Astrocyte (in vitro differentiated cells and primary cell): ENCODE measurements around the gene INSYN2A. TPM values are rescaled to one million over a fixed set of nuclear protein-coding genes. Genes with fewer than 3 reads are reported as not detected.

ENCODE experiments used
- DNase-seq: peaks from one replicate; pipeline ENCODE4 v3.0.0-alpha.2; 2010; ENCODE audit warnings: low read depth
- FAIRE-seq: peaks from 2 replicates; lab custom pipeline; 2011; peaks lifted over from hg19 to GRCh38; lab: Jason Lieb, UNC
- H2AFZ ChIP-seq: 2 replicates; pipeline ENCODE4 v1.6.0; 2012; ENCODE audit warnings: low read depth, low read length, inconsistent platforms
- H3K27ac ChIP-seq: 2 replicates; pipeline ENCODE4 v1.5.1; 2011; ENCODE audit warnings: low read depth, low read length, inconsistent platforms
- H3K27me3 ChIP-seq: 2 replicates; pipeline ENCODE4 v1.6.0; 2011; ENCODE audit warnings: low read length, inconsistent platforms; ENCODE audit not compliant: insufficient read depth
- H3K36me3 ChIP-seq: 2 replicates; pipeline ENCODE4 v1.5.1; 2011; ENCODE audit warnings: low read length, inconsistent platforms; ENCODE audit not compliant: insufficient read depth
- H3K4me1 ChIP-seq: 2 replicates; pipeline ENCODE4 v1.5.1; 2011; ENCODE audit warnings: low read length, inconsistent platforms; ENCODE audit not compliant: insufficient read depth
- H3K4me2 ChIP-seq: 2 replicates; pipeline ENCODE4 v1.6.0; 2012; ENCODE audit warnings: low read length, inconsistent platforms
- H3K4me3 ChIP-seq: 2 replicates; pipeline ENCODE4 v1.5.1; 2011; ENCODE audit warnings: low read depth, mild to moderate bottlenecking, low read length, inconsistent platforms; ENCODE audit not compliant: insufficient read depth
- H3K79me2 ChIP-seq: 2 replicates; pipeline ENCODE4 v1.6.0; 2012; ENCODE audit warnings: mild to moderate bottlenecking, low read length, inconsistent platforms; ENCODE audit not compliant: insufficient read depth
- H3K9ac ChIP-seq: 2 replicates; pipeline ENCODE4 v1.6.0; 2012; ENCODE audit warnings: mild to moderate bottlenecking, low read length, inconsistent platforms
- H3K9me3 ChIP-seq: 2 replicates; pipeline ENCODE4 v1.5.1; 2012; ENCODE audit warnings: low read depth, mild to moderate bottlenecking, low read length, inconsistent platforms; ENCODE audit not compliant: insufficient read depth
- H4K20me1 ChIP-seq: 2 replicates; pipeline ENCODE4 v1.6.0; 2012; ENCODE audit warnings: low read length, inconsistent platforms; ENCODE audit not compliant: insufficient read depth
- H3K27ac Mint-ChIP-seq: one replicate; pipeline ENCODE4 v1.8.0; 2021; ENCODE audit warnings: mild to moderate bottlenecking, mixed read lengths; ENCODE audit not compliant: unreplicated experiment
- H3K27me3 Mint-ChIP-seq: one replicate; pipeline ENCODE4 v1.8.0; 2021; ENCODE audit warnings: low read depth, mixed read lengths; ENCODE audit not compliant: unreplicated experiment
- H3K36me3 Mint-ChIP-seq: one replicate; pipeline ENCODE4 v1.8.0; 2021; ENCODE audit warnings: low read depth, mixed read lengths; ENCODE audit not compliant: unreplicated experiment
- H3K4me1 Mint-ChIP-seq: one replicate; pipeline ENCODE4 v1.8.0; 2021; ENCODE audit warnings: low read depth, mixed read lengths; ENCODE audit not compliant: unreplicated experiment
- H3K4me3 Mint-ChIP-seq: one replicate; pipeline ENCODE4 v1.8.0; 2021; ENCODE audit warnings: mild to moderate bottlenecking, moderate library complexity, mixed read lengths; ENCODE audit not compliant: unreplicated experiment
- H3K9me3 Mint-ChIP-seq: one replicate; pipeline ENCODE4 v1.8.0; 2021; ENCODE audit warnings: mild to moderate bottlenecking, mixed read lengths; ENCODE audit not compliant: unreplicated experiment
- EZH2 ChIP-seq: IDR thresholded peaks from 2 replicates; pipeline ENCODE4 v1.6.1; 2012; ENCODE audit warnings: mild to moderate bottlenecking, low read length, inconsistent platforms; ENCODE audit not compliant: insufficient read depth
- total RNA-seq: library from RNA; stranded (reverse); gene quantifications from 2 replicates; pipeline ENCODE4 v1.2.1, GENCODE V29; 2021
- TF ChIP-seq, protein P1 (sequence below): IDR thresholded peaks from 2 replicates; pipeline ENCODE4 v1.5.1; 2011; ENCODE audit warnings: low read depth, mild to moderate bottlenecking, inconsistent platforms, low read length, moderate library complexity; ENCODE audit not compliant: insufficient read depth

Gene INSYN2A
- total RNA-seq, 1 donor from 2014 or later = 0.41 TPM

- FAIRE-seq (no peak), DNase-seq (no peak)
- TF ChIP-seq EZH2 = no peak
- TF ChIP-seq, protein P1, sequence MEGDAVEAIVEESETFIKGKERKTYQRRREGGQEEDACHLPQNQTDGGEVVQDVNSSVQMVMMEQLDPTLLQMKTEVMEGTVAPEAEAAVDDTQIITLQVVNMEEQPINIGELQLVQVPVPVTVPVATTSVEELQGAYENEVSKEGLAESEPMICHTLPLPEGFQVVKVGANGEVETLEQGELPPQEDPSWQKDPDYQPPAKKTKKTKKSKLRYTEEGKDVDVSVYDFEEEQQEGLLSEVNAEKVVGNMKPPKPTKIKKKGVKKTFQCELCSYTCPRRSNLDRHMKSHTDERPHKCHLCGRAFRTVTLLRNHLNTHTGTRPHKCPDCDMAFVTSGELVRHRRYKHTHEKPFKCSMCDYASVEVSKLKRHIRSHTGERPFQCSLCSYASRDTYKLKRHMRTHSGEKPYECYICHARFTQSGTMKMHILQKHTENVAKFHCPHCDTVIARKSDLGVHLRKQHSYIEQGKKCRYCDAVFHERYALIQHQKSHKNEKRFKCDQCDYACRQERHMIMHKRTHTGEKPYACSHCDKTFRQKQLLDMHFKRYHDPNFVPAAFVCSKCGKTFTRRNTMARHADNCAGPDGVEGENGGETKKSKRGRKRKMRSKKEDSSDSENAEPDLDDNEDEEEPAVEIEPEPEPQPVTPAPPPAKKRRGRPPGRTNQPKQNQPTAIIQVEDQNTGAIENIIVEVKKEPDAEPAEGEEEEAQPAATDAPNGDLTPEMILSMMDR = no peak
- no peaks in the 10 kb centered on the region for H3K9me3 ChIP-seq
- H3K4me3 ChIP-seq = no peak overlapping the region
- H3K9me3 Mint-ChIP-seq = no peaks in the 10 kb centered on the region
- no peak overlapping the region for H3K27ac Mint-ChIP-seq
- H3K4me2 ChIP-seq = no peak overlapping the region
- H3K27ac ChIP-seq = no peak overlapping the region
- no peaks in the 10 kb centered on the region for H3K79me2 ChIP-seq
- H3K27me3 Mint-ChIP-seq = no peaks in the 10 kb centered on the region
- peaks cover 5% of the 10 kb centered on the region for H3K4me1 ChIP-seq
- H3K4me1 Mint-ChIP-seq = peaks cover 20% of the 10 kb centered on the region
- no peaks in the 10 kb centered on the region for H3K36me3 ChIP-seq
- H3K36me3 Mint-ChIP-seq = peaks cover 4% of the 10 kb centered on the region
- peaks cover 58% of the 10 kb centered on the region for H4K20me1 ChIP-seq
- no peaks in the 10 kb centered on the region for H3K27me3 ChIP-seq
- H3K4me3 Mint-ChIP-seq = no peak overlapping the region
- H2AFZ ChIP-seq = no peak overlapping the region
- no peak overlapping the region for H3K9ac ChIP-seq
Observed at GRCh38 chr10:127161482-127161881, 34.9 kb downstream of the INSYN2A start.

DNA sequence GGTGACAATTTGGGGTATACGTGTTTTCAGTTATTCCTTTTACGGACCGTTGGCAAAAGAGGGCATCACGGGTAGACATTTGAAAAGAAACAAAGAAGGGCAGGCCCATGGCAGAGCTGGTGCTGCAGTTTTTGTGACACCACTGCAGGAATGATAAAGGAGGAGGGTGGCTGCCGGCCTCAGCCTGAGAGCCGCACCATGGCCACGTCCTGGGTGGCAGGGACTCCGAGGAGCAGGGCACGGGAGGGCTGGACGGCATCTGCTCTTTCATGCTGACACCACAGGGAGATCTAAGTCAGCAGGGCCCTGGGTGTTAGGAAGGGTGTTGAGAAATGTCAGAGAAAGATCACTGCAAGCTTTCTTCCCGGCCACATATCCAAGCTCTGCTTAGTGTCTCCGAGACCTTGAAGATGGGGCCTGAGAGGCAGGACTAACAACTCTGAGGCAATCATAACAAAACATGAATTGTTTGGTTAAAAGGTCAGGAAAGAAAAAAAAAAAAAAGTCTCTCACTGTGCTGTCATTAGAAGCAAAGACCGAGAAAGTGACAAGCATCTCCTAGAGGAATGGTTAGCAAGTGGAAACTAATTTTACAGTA, 36.6 kb downstream of the INSYN2A start:
- Histone ChIP-seq H3K9ac (no peak overlapping the region), H4K20me1 (peaks cover 64% of the 10 kb centered on the region), H3K36me3 (no peaks in the 10 kb centered on the region), H3K4me2 (no peak overlapping the region), H3K27ac (no peak overlapping the region), H3K79me2 (no peaks in the 10 kb centered on the region), H3K9me3 (no peaks in the 10 kb centered on the region), H3K4me3 (no peak overlapping the region), H2AFZ (no peak overlapping the region), H3K4me1 (peaks cover 5% of the 10 kb centered on the region), H3K27me3 (no peaks in the 10 kb centered on the region)
- Mint-ChIP-seq H3K9me3 (no peaks in the 10 kb centered on the region), H3K36me3 (peaks cover 4% of the 10 kb centered on the region), H3K4me1 (peaks cover 27% of the 10 kb centered on the region), H3K27ac (no peak overlapping the region), H3K27me3 (no peaks in the 10 kb centered on the region), H3K4me3 (no peak overlapping the region)
- TF ChIP-seq EZH2 = no peak
- TF ChIP-seq, protein P1 = no peak
- FAIRE-seq (no peak), DNase-seq (no peak)

GRCh38 chr10:127158662-127159061, 37.7 kb downstream of the INSYN2A start:
- Histone ChIP-seq H3K27me3 (no peaks in the 10 kb centered on the region), H3K9ac (no peak overlapping the region), H3K4me2 (no peak overlapping the region), H3K9me3 (no peaks in the 10 kb centered on the region), H3K36me3 (no peaks in the 10 kb centered on the region), H2AFZ (no peak overlapping the region), H3K4me1 (peaks cover 5% of the 10 kb centered on the region), H3K27ac (no peak overlapping the region), H4K20me1 (peaks cover 63% of the 10 kb centered on the region), H3K79me2 (no peaks in the 10 kb centered on the region), H3K4me3 (no peak overlapping the region)
- H3K27me3 Mint-ChIP-seq = no peaks in the 10 kb centered on the region
- H3K27ac Mint-ChIP-seq = no peak overlapping the region
- H3K36me3 Mint-ChIP-seq = peaks cover 4% of the 10 kb centered on the region
- H3K4me1 Mint-ChIP-seq = peaks cover 30% of the 10 kb centered on the region
- H3K9me3 Mint-ChIP-seq = no peaks in the 10 kb centered on the region
- DNase-seq (no peak), FAIRE-seq (no peak)
- H3K4me3 Mint-ChIP-seq = no peak overlapping the region
- TF ChIP-seq EZH2 = no peak
- TF ChIP-seq, protein P1 = no peak
